HG03571 (cell line): Measurements from ENCODE around the gene PACRG.
A peak's percentile ranks its signal among the peaks of the same experiment; 100 is the strongest.

Experiments
- ATAC-seq: cut with Tn5 transposase; IDR thresholded peaks from one replicate; pipeline ENCODE4 v1.9.1; 2021; ENCODE audit not compliant: unreplicated experiment

The PACRG gene

DNA sequence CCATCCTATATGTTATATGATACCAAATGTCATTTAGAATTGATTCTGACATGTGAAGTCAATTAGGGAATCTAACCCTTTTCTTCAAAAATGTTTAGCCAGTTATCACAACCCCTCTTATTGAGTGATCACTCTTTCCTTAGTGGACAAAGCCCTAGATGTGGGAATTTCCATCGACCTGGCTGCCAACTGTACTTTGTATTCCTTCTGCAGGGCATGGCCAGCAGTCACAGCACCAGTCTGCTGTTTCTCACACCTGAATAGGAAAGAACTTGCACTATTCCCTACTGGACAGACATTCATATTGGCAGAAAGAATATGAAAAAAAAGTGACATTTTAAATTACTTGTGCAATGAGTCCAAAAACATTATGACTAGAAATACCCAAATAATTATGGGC is 271.0 kb downstream of the PACRG start:
- no peak for ATAC-seq

DNA sequence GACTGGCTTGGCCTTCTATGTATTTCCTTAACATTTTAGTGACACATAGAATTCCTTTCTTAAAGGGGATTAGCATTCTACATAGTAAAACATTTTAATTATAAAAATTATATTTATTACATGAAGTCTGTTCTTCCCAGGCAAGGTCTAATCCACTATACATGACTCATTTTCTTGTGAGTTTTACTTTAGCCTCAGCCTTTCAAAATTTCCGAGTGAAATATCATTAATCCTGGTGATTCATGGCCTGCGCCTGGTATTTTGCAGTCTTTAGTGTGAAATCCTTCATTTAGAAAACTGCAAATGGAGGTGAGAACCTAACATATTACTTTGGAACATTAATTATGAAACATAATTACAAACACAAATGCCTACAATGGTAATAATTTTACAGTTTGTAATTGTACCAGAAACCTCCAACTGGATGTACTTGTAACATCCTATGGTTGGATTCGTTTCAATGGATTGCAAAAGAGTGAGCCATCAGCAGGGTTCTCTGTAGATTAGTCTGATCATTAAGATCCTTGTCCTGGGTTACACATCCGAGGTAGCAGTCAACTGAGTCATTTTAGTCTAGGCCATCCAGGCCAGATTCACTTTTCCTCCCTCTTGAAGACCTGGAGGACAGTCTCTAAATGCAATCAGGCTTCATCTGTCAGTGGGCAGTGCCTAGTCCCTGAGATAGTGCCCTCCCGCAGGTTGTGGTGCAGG is 272.0 kb downstream of the PACRG start:
- no peak for ATAC-seq

DNA sequence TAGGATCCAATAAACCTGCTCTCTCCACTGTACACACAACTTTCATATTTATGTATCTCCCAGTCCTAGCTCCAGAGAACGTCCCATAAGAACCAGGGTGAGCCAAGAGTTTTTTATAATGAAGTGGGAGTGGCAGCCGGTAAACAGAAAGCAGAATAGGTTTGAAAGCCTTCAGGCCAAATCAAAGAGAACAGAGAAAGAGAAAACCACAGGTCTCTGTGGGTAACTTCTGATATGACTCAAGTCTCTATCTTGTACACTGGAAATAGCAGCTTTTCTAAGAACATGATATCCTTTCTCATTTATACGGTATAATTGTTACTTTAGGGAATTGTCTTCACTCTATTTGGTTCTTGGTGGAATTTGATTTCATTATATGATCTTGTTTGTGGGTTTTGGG is 273.6 kb downstream of the PACRG start:
- peak; percentile 92 for ATAC-seq

DNA sequence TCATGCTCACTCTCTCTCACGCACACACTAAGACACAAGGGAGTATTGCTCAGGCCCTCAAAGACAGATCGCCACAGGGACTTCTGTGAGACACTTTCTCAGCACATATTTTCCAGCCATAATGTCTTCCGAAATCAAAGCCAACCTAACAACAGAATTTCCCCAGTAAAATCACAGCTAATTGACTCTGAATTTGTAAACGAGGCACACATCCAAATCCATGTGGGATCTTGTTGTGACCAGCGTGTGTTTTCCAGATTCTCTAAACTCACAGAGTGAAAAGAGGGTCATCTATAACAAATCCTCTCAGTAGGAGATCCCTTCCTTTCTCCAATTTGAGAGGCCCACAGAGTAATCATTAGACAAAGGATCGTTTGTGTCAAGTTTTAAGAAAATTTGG is 280.4 kb downstream of the PACRG start:
- no peak for ATAC-seq

GRCh38 chr6:163008626-163009025 is 280.9 kb downstream of the PACRG start:
- ATAC-seq, result no peak

GRCh38 chr6:163010145-163010544 is 282.4 kb downstream of the PACRG start:
- no peak for ATAC-seq

- ATAC-seq, result no peak
These were observed 287.0 kb downstream of the PACRG start for GRCh38 chr6:163014736-163015135.

DNA sequence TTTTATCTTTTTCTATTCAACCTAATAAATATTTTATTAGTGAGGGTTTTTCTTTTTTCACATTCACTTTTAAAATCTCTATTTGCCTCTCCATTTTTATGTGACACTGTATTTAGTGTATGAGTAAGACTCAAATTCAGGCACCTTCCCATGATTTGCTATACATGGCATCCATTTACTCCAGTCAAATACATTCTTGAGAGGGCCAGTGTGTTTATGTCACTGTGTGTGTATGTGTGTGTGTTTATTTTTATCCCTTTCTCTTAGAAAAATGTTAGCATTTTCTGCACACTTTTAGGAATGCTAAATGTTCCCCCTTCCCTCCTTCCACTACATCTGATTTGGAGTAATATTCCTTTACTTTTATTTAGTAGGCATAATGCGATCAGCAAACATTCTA is 290.0 kb downstream of the PACRG start:
- no peak for ATAC-seq

DNA sequence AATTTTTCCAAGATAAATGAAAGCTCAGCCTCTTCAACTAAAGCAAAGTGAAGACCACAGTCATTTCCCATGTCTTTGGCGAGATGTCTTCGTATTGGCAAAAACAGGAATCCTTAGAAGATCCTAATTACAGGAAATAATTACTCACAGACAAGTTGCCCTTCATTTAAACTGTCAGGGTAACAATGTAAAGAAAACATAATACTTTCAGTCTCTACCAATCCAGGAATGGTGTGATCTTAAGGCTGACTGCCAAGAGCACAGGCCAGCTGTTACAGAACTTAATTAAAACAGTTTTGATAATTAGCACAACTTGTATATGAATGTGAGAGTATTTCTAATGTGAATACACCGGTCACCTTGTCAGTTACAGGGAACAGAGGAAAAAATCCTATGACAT is 292.2 kb downstream of the PACRG start:
- ATAC-seq, result no peak

DNA sequence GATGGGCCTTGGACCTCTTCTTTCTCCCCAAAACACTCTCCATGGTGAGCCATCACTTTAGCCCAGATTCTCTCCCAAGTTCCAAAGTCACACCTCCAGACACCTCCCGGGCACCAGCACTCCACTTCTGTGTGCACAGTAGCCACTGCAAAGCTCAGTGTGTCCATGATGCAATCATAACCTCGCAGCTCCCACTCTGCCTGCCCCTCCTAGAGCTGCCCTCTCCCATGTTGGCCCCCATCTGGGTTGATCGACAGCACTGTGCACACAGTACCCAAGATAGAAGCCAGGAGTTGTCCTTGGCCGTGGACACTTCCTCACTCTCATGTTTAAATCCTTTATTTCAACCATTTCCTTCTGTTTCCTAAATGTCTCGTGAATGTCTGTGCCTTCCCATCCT is 293.3 kb downstream of the PACRG start:
- no peak for ATAC-seq

GRCh38 chr6:163023700-163024099 is 295.9 kb downstream of the PACRG start:
- no peak for ATAC-seq

- ATAC-seq, result no peak
These were observed 299.1 kb downstream of the PACRG start for GRCh38 chr6:163026893-163027292.

DNA sequence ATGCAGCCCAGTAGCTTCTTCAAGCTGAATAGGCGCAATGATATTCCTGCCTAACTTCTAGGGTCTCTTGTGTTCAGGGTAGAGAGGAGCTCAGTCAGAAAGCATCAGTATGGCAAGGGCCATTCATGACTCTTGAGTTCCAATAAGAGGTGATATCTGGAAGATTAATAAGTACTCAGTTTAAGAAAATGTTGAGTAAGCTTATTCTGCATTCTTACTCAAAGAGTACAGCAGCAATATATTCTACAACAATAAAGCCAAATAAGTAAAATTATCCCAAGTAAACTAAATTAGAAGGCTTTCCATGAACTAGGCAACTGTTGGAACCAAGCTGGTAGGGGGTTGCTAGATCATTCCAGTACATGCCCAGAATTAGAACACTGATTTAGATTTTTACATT is 303.2 kb downstream of the PACRG start:
- ATAC-seq, result no peak

GRCh38 chr6:163031931-163032330 is 304.2 kb downstream of the PACRG start:
- no peak for ATAC-seq

DNA sequence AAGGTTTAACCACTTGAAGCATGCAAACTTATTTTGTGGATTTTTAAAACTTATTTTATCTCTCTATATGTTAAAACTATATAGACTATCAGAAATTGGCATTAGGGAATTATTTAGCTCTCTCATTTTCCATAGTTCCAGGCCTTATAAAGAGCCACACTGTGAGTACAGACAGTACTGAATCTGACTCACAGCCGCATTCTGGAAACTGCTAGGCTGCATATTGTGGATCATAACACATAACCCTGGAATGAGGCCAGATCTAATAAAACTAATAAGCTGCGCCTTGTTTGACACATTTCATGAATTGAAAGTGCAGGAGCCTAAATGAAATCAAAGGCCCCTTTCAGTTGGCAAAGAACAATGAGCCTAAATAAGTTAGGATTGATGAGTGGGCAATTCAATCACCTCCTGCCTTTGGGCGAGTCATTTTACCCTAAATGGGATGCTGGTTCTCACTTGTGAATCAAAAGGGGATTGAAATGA is 308.4 kb downstream of the PACRG start:
- ATAC-seq, result no peak

GRCh38 chr6:163038317-163038716 is 310.5 kb downstream of the PACRG start:
- ATAC-seq, result no peak

GRCh38 chr6:163048345-163048744 is 320.6 kb downstream of the PACRG start:
- ATAC-seq, result no peak

DNA sequence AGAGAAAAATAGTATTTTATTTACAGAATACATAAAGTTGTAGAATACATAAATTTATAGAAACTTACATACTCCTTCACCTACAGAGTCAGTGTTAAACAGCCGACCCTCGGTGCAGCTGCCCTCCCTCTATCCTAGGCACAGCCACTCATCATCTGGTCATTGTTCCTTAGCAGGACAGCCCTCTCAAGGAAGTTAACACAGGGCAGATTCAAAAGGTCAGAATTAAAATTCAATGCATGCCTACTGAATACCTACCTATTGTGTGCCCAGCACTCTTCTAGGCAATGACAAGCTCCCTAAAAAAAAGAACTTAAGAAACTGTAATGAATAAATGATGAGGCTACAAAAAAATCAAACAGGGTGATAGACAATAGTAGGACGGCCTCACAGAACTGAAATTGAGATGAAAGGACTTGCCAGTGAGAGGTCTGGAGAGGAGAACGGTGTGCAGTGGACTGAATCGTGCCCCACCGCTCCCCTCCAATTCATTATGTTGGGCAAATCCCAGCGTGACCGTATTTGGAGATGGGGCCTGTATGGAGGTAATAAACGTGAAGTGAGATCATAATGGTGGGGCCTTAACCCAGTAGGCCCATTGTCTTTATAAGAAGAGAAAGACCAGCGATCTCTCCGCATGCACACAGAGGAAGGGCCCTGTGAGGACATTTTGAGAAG is 326.0 kb downstream of the PACRG start:
- ATAC-seq, result no peak

GRCh38 chr6:163054641-163055040 is 326.9 kb downstream of the PACRG start:
- ATAC-seq, result no peak

- no peak for ATAC-seq
These were observed 329.5 kb downstream of the PACRG start for GRCh38 chr6:163057260-163057659.

- no peak for ATAC-seq
These were observed 335.0 kb downstream of the PACRG start for GRCh38 chr6:163062790-163063189.

GRCh38 chr6:163063561-163063960 is 335.8 kb downstream of the PACRG start:
- ATAC-seq, result no peak

DNA sequence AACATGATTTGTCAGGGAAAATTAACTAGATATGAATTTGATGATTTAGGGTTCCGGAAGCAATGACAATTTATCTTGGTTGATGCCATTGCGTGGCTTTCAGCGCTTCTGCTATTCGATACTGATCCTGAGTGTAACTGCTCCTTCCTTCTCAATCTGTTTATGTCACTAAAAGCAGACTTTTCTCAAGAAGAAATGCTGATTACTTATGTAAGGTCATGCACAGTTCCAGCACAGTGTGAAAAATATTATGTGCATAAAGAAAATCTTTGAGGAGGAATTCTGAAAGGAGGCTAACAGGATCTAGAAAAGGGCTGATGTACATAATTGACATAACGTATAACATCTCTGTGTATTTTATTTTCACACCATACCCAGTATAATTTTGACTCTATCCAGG is 336.6 kb downstream of the PACRG start:
- ATAC-seq, result no peak
